H1 (cell line): ENCODE data around the gene PTPRR. TPM values are rescaled to one million over a fixed set of nuclear protein-coding genes. Genes with fewer than 3 reads are reported as not detected.

Source experiments
- CTCF ChIA-PET: fragments of 300-600 bp; sonication (Branson Sonifier 250); formaldehyde crosslinking; loops from one replicate; lab custom pipeline; 2021; ENCODE audit not compliant: partially characterized antibody; lab: Charles Lee
- POLR2A ChIA-PET: fragments of 300-600 bp; sonication (Branson Sonifier 250); formaldehyde crosslinking; loops from one replicate; lab custom pipeline; 2021; ENCODE audit warnings: inconsistent platforms; ENCODE audit not compliant: partially characterized antibody; lab: Charles Lee
- DNase-seq, 2 experiments: peaks; one replicate each; pipeline versions ENCODE4 v3.0.0 to v3.0.0-alpha.2; 2010 to 2022; ENCODE audit warnings: low spot score in 2 of 2, low read depth in 1 of 2, mixed read lengths in 1 of 2
- FAIRE-seq: peaks from 2 replicates; lab custom pipeline; 2011; peaks lifted over from hg19 to GRCh38; lab: Jason Lieb, UNC
- H2AFZ ChIP-seq: 2 replicates; pipeline ENCODE4 v1.8.1; 2012; ENCODE audit warnings: low read length, inconsistent platforms
- H2AK5ac ChIP-seq: 2 replicates; pipeline ENCODE4 v1.6.1; 2013; ENCODE audit warnings: low read depth, low read length
- H2BK120ac ChIP-seq: replicated peaks from 2 replicates; pipeline ENCODE3; 2013; ENCODE audit warnings: low read depth, low read length, inconsistent platforms
- H2BK12ac ChIP-seq: 2 replicates; pipeline ENCODE4 v1.6.1; 2013; ENCODE audit warnings: low read depth, low read length
- H2BK15ac ChIP-seq: 2 replicates; pipeline ENCODE4 v1.6.1; 2013; ENCODE audit warnings: low read length
- H2BK20ac ChIP-seq: 2 replicates; pipeline ENCODE4 v1.6.1; 2013; ENCODE audit warnings: low read length
- H2BK5ac ChIP-seq: 2 replicates; pipeline ENCODE4 v1.6.1; 2013; ENCODE audit warnings: low read depth, low read length
- H3K14ac ChIP-seq: 2 replicates; pipeline ENCODE4 v1.6.1; 2013; ENCODE audit warnings: inconsistent platforms; ENCODE audit not compliant: insufficient read length
- H3K18ac ChIP-seq: 2 replicates; pipeline ENCODE4 v1.6.1; 2013; ENCODE audit warnings: low read length; ENCODE audit errors: extremely low read depth
- H3K23ac ChIP-seq: 2 replicates; pipeline ENCODE4 v1.6.1; 2013; ENCODE audit warnings: inconsistent platforms; ENCODE audit not compliant: insufficient read length
- H3K23me2 ChIP-seq: 2 replicates; pipeline ENCODE4 v1.6.1; 2013; ENCODE audit warnings: low read depth, low read length
- H3K27ac ChIP-seq: 2 replicates; pipeline ENCODE4 v1.6.1; 2011; ENCODE audit warnings: low read depth, low read length, inconsistent platforms
- H3K27me3 ChIP-seq, 4 experiments: replicated peaks in 1 of 4; 1 replicate in 1 of 4; 2 replicates in 3 of 4; pipeline versions ENCODE4 v1.6.1 to v1.8.1; 2011 to 2013; ENCODE audit warnings: low read length in 3 of 4, mild to moderate bottlenecking in 3 of 4, inconsistent platforms in 2 of 4, mixed read lengths in 2 of 4, moderate library complexity in 1 of 4; ENCODE audit not compliant: control insufficient read depth in 3 of 4, insufficient read depth in 3 of 4; ENCODE audit errors: extremely low read depth in 1 of 4
- H3K36me3 ChIP-seq, 4 experiments: 2 replicates each; pipeline versions ENCODE4 v1.6.1 to v1.8.1; 2011 to 2013; ENCODE audit warnings: mild to moderate bottlenecking in 4 of 4, low read length in 3 of 4, moderate library complexity in 2 of 4, control low read depth in 1 of 4, inconsistent platforms in 1 of 4; ENCODE audit not compliant: insufficient read depth in 4 of 4, control insufficient read depth in 2 of 4
- H3K4ac ChIP-seq: replicated peaks from 2 replicates; pipeline ENCODE3; 2013; ENCODE audit warnings: low read length, low read depth, mixed read lengths, inconsistent platforms; ENCODE audit not compliant: insufficient read length
- H3K4me1 ChIP-seq, 4 experiments: replicated peaks in 1 of 4; 1 replicate in 1 of 4; 2 replicates in 3 of 4; pipeline versions ENCODE4 v1.6.1 to v1.8.1; 2011 to 2013; ENCODE audit warnings: low read length in 3 of 4, inconsistent platforms in 2 of 4, mixed read lengths in 1 of 4; ENCODE audit not compliant: insufficient read depth in 4 of 4, control insufficient read depth in 3 of 4
- H3K4me2 ChIP-seq, 2 experiments: 2 replicates each; pipeline versions ENCODE4 v1.6.1 to v1.8.1; 2011 to 2013; ENCODE audit warnings: low read depth in 2 of 2, low read length in 2 of 2, control low read depth in 1 of 2, inconsistent platforms in 1 of 2, mild to moderate bottlenecking in 1 of 2; ENCODE audit not compliant: insufficient read depth in 1 of 2
- H3K4me3 ChIP-seq, 4 experiments: fragments of 200-600, 300-600 bp in 1 of 4; sonication (generic), shearing (Covaris generic), sonication (Bioruptor Twin) in 1 of 4; 2 replicates each; pipeline versions ENCODE4 v1.5.1 to v1.8.1; 2011 to 2016; ENCODE audit warnings: low read length in 4 of 4, low read depth in 3 of 4, control low read depth in 2 of 4, inconsistent platforms in 2 of 4, mild to moderate bottlenecking in 2 of 4, mixed read lengths in 1 of 4, moderate library complexity in 1 of 4; ENCODE audit not compliant: insufficient read depth in 2 of 4; ENCODE audit errors: extremely low read depth in 1 of 4
- H3K56ac ChIP-seq: replicated peaks from 2 replicates; pipeline ENCODE3; 2013; ENCODE audit warnings: low read depth, mild to moderate bottlenecking, mixed read lengths, low read length, inconsistent platforms; ENCODE audit not compliant: insufficient read length
- H3K79me1 ChIP-seq: 2 replicates; pipeline ENCODE4 v1.6.1; 2013; ENCODE audit warnings: low read depth, low read length, control low read depth
- H3K79me2 ChIP-seq, 2 experiments: 2 replicates each; pipeline versions ENCODE4 v1.6.1 to v1.8.1; 2012 to 2013; ENCODE audit warnings: low read length in 2 of 2, mild to moderate bottlenecking in 2 of 2, inconsistent platforms in 1 of 2; ENCODE audit not compliant: insufficient read depth in 2 of 2, control insufficient read depth in 1 of 2
- H3K9ac ChIP-seq, 4 experiments: replicated peaks in 1 of 4; 1 replicate in 1 of 4; 2 replicates in 3 of 4; pipeline versions ENCODE4 v1.6.1 to v1.8.1; 2011 to 2013; ENCODE audit warnings: low read depth in 3 of 4, low read length in 3 of 4, control low read depth in 2 of 4, mild to moderate bottlenecking in 2 of 4, moderate library complexity in 2 of 4, inconsistent platforms in 1 of 4; ENCODE audit errors: extremely low read depth in 1 of 4
- H3K9me3 ChIP-seq, 2 experiments: 2 replicates each; pipeline versions ENCODE4 v1.6.1 to v1.8.1; 2012 to 2013; ENCODE audit warnings: mild to moderate bottlenecking in 2 of 2, moderate library complexity in 2 of 2, control low read depth in 1 of 2, inconsistent platforms in 1 of 2, low read depth in 1 of 2, low read length in 1 of 2, mixed read lengths in 1 of 2; ENCODE audit not compliant: insufficient read depth in 2 of 2
- H4K20me1 ChIP-seq, 2 experiments: replicated peaks in 1 of 2; 2 replicates each; pipeline versions ENCODE3 to v1.8.1; 2011 to 2013; ENCODE audit warnings: inconsistent platforms in 2 of 2, low read length in 2 of 2, mild to moderate bottlenecking in 1 of 2; ENCODE audit not compliant: insufficient read depth in 2 of 2, control insufficient read depth in 1 of 2
- H4K5ac ChIP-seq: 2 replicates; pipeline ENCODE4 v1.6.1; 2013; ENCODE audit warnings: low read length, low read depth, mixed read lengths, inconsistent platforms; ENCODE audit not compliant: insufficient read length
- H4K8ac ChIP-seq: 2 replicates; pipeline ENCODE4 v1.8.0; 2013; ENCODE audit warnings: mild to moderate bottlenecking, moderate library complexity, low read length, inconsistent platforms; ENCODE audit not compliant: insufficient read depth; ENCODE audit errors: extremely low read depth
- H4K91ac ChIP-seq: replicated peaks from 2 replicates; pipeline ENCODE3; 2013; ENCODE audit warnings: low read length, mixed read lengths, inconsistent platforms; ENCODE audit not compliant: insufficient read length
- CBX5 ChIP-seq: fragments of 300-800, 300-1000 bp; sonication (generic); IDR thresholded peaks from 2 replicates; pipeline ENCODE4 v1.7.1; 2016; ENCODE audit warnings: antibody characterized with exemption, low read length, low read depth
- SP2 ChIP-seq: IDR thresholded peaks from 2 replicates; pipeline ENCODE4 v1.6.1; 2012; ENCODE audit warnings: mild to moderate bottlenecking, low read length, inconsistent platforms
- WGBS, 2 experiments: shearing (Covaris generic) in 1 of 2; methylation state at CpG; one replicate each; pipeline versions ENCODE4 v1.1.6 to v1.1.7; 2013 to 2015; ENCODE audit warnings: low lambda C conversion rate in 2 of 2, mixed read lengths in 2 of 2, inconsistent platforms in 1 of 2, low coverage in 1 of 2, missing lambda C conversion rate in 1 of 2; ENCODE audit not compliant: insufficient replicate concordance in 2 of 2, insufficient coverage in 1 of 2, insufficient read length in 1 of 2; ENCODE audit errors: extremely low coverage in 1 of 2, missing lambda C conversion rate in 1 of 2; 5-methylcytosine and 5-hydroxymethylcytosine counted together
- polyA plus RNA-seq, 7 experiments: library from polyadenylated mRNA; depleted of rRNA in 3 of 7; stranded (reverse) in 5 of 7; unstranded in 2 of 7; fragments of >200 nt in 5 of 7; fragments of 200-250 nt in 2 of 7; gene quantifications; 1 replicate in 5 of 7; 2 replicates in 1 of 7; 4 replicates in 1 of 7; pipeline versions ENCODE4 v1.2.1 to v1.2.3, GENCODE V29; 2011 to 2013; ENCODE audit warnings: missing spikeins in 2 of 7, mixed read lengths in 2 of 7
- total RNA-seq: library from RNA; stranded (reverse); fragmentation: NEBNext Ultra II Directional; extraction: Animal tissue kit (Norgen Biotek cat#: 25700); gene quantifications from 2 replicates; pipeline ENCODE4 v1.2.1, GENCODE V29; 2021

PTPRR gene
- total and polyA plus RNA-seq, 2 of the 8 experiments (the other 6 are each of a cell fraction or from before 2014, with no cell fraction given): 0.07 to 0.35 TPM

GRCh38 chr12:70918321-70918720, 2.2 kb downstream of the PTPRR start:
- H3K14ac ChIP-seq: no peak overlapping the region
- peaks cover 8% of the 10 kb centered on the region; the same call in 1 of the 2 replicates for H3K23me2 ChIP-seq
- POLR2A ChIA-PET: no interaction called here
- no peak overlapping the region for H3K56ac ChIP-seq
- DNase-seq (no peak), FAIRE-seq (no peak)
- no peak overlapping the region for H2BK120ac ChIP-seq
- peaks cover 1 to 14% (median 11%) of the 10 kb centered on the region in 4 experiments for H3K27me3 ChIP-seq
- H3K9me3 ChIP-seq: no peaks in the 10 kb centered on the region
- no peak overlapping the region for H2BK15ac ChIP-seq
- WGBS, 2 experiments: 93% methylated on average over 1 of the region's 1 CpG; no CpG with 5 or more reads in 1 of the 2 experiments
- H3K4me1 ChIP-seq: peaks cover 0 to 6% (median 3%) of the 10 kb centered on the region in 4 experiments; a peak in 6 of 7 replicates
- H3K18ac ChIP-seq: no peak overlapping the region
- no peak overlapping the region for H2BK5ac ChIP-seq
- H2BK12ac ChIP-seq: no peak overlapping the region
- H2AFZ ChIP-seq: no peak overlapping the region
- H3K23ac ChIP-seq: no peak overlapping the region
- no peaks in the 10 kb centered on the region for H4K20me1 ChIP-seq
- no peak overlapping the region for H2BK20ac ChIP-seq
- no peak overlapping the region for H2AK5ac ChIP-seq
- H4K5ac ChIP-seq: no peak overlapping the region
- H3K4me2 ChIP-seq: no peak overlapping the region
- H3K36me3 ChIP-seq: no peaks in the 10 kb centered on the region
- no peak overlapping the region for H4K8ac ChIP-seq
- no peak overlapping the region for H4K91ac ChIP-seq
- no peaks in the 10 kb centered on the region for H3K79me2 ChIP-seq
- no peak overlapping the region for H3K9ac ChIP-seq
- H3K79me1 ChIP-seq: no peaks in the 10 kb centered on the region
- H3K4me3 ChIP-seq: no peak overlapping the region
- H3K4ac ChIP-seq: no peak overlapping the region
- no peak overlapping the region for H3K27ac ChIP-seq
- CTCF ChIA-PET: no interaction called here
- TF ChIP-seq SP2: no peak
- no peak for TF ChIP-seq CBX5
